ENCODE data around the gene ADGRL1.
A peak's percentile ranks its signal among the peaks of the same experiment; 100 is the strongest.
"Not testable (repeated sequence)": the region's sequence is repeated elsewhere in the genome, so short reads cannot be mapped to it uniquely, and the experiment has no call there.

ADGRL1 gene

GRCh38 chr19:14218620-14219330, 12.8 kb upstream of the ADGRL1 start:
- no peak for DNase-seq (ENCODE audit: low spot score)

GRCh38 chr19:14217886-14218285, 11.9 kb upstream of the ADGRL1 start:
- DNase-seq (ENCODE audit: low spot score): not testable (repeated sequence)

GRCh38 chr19:14214580-14214979, 8.6 kb upstream of the ADGRL1 start:
- no peak for DNase-seq (ENCODE audit: low spot score)

- not testable (repeated sequence) for DNase-seq (ENCODE audit: low spot score)
Observed at GRCh38 chr19:14210182-14210581, 4.2 kb upstream of the ADGRL1 start.

GRCh38 chr19:14209401-14209800, 3.4 kb upstream of the ADGRL1 start:
- not testable (repeated sequence) for DNase-seq (ENCODE audit: low spot score)

GRCh38 chr19:14208496-14208895, 2.5 kb upstream of the ADGRL1 start:
- DNase-seq (ENCODE audit: low spot score): not testable (repeated sequence)

GRCh38 chr19:14207796-14208195, 1.8 kb upstream of the ADGRL1 start:
- DNase-seq (ENCODE audit: low spot score): not testable (repeated sequence)

- peak; percentile 76 for DNase-seq (ENCODE audit: low spot score)
Observed at GRCh38 chr19:14206737-14207726, 1.1 kb upstream of the ADGRL1 start.

GRCh38 chr19:14206308-14206707, 339 bp upstream of the ADGRL1 start:
- DNase-seq (ENCODE audit: low spot score): not testable (repeated sequence)

- DNase-seq (ENCODE audit: low spot score): not testable (repeated sequence)
Observed at GRCh38 chr19:14204676-14205451, 1.1 kb downstream of the ADGRL1 start.

GRCh38 chr19:14204219-14204618, 1.8 kb downstream of the ADGRL1 start:
- DNase-seq (ENCODE audit: low spot score): not testable (repeated sequence)

- DNase-seq (ENCODE audit: low spot score): not testable (repeated sequence)
Observed at GRCh38 chr19:14203788-14204187, 2.2 kb downstream of the ADGRL1 start.

GRCh38 chr19:14203177-14203576, 2.8 kb downstream of the ADGRL1 start:
- DNase-seq (ENCODE audit: low spot score): no peak

- not testable (repeated sequence) for DNase-seq (ENCODE audit: low spot score)
Observed at GRCh38 chr19:14201481-14201880, 4.5 kb downstream of the ADGRL1 start.

- DNase-seq (ENCODE audit: low spot score): peak; percentile 55
Observed at GRCh38 chr19:14200147-14200841, 5.7 kb downstream of the ADGRL1 start.

GRCh38 chr19:14198384-14199376, 7.3 kb downstream of the ADGRL1 start:
- no peak for DNase-seq (ENCODE audit: low spot score)

- no peak for DNase-seq (ENCODE audit: low spot score)
Observed at GRCh38 chr19:14197882-14198281, 8.1 kb downstream of the ADGRL1 start.

- not testable (repeated sequence) for DNase-seq (ENCODE audit: low spot score)
Observed at GRCh38 chr19:14197288-14197687, 8.7 kb downstream of the ADGRL1 start.

GRCh38 chr19:14196105-14196504, 9.9 kb downstream of the ADGRL1 start:
- not testable (repeated sequence) for DNase-seq (ENCODE audit: low spot score)

- not testable (repeated sequence) for DNase-seq (ENCODE audit: low spot score)
Observed at GRCh38 chr19:14195216-14195615, 10.8 kb downstream of the ADGRL1 start.

Measured in hepatic stellate cell (primary cell).